ENCODE measurements around the gene XRCC5.
"Not testable (repeated sequence)": the region's sequence is repeated elsewhere in the genome, so short reads cannot be mapped to it uniquely, and the experiment has no call there.

DNA sequence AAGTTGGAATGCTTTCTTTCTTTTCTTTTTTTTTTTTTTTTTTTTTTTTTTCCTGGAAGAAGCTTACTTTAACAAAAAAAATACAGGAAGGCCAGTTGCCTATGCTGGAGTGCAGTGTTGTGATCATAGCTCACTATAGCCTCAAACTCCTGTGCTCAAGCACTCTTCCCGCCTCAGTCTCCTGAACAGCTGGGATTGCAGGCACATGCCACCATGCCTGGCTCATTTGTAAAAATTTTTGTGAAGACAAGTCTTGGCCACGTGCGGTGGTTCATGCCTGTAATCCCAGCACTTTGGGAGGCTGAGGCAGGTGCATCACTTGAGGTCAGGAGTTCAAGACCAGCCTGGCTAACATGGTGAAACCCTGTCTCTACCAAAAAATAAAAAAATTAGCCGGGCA lies 32.4 kb downstream of the XRCC5 start:
- TF ChIP-seq, protein P1, sequence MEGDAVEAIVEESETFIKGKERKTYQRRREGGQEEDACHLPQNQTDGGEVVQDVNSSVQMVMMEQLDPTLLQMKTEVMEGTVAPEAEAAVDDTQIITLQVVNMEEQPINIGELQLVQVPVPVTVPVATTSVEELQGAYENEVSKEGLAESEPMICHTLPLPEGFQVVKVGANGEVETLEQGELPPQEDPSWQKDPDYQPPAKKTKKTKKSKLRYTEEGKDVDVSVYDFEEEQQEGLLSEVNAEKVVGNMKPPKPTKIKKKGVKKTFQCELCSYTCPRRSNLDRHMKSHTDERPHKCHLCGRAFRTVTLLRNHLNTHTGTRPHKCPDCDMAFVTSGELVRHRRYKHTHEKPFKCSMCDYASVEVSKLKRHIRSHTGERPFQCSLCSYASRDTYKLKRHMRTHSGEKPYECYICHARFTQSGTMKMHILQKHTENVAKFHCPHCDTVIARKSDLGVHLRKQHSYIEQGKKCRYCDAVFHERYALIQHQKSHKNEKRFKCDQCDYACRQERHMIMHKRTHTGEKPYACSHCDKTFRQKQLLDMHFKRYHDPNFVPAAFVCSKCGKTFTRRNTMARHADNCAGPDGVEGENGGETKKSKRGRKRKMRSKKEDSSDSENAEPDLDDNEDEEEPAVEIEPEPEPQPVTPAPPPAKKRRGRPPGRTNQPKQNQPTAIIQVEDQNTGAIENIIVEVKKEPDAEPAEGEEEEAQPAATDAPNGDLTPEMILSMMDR (conservative IDR thresholded peaks at IDR 0.05 in 1 of 2, IDR thresholded peaks at IDR 0.05 in 1 of 2; ENCODE audit: low read depth in 1 of 2, low read length in 2 of 2) = not testable (repeated sequence)
- not testable (repeated sequence) for TF ChIP-seq EZH2 (IDR thresholded peaks at IDR 0.05; ENCODE audit: low read length, missing control alignments)
